KOPT-K1 (cell line): Measurements from ENCODE around the gene HS2ST1.
A peak's percentile ranks its signal among the peaks of the same experiment; 100 is the strongest.

Experiments
- H3K27ac ChIP-seq: fragments of 200-600 bp; sonication (generic); 2 replicates; pipeline ENCODE4 v1.5.1; 2016; ENCODE audit warnings: antibody characterized with exemption, mild to moderate bottlenecking, low read depth, low read length; ENCODE audit not compliant: poor library complexity, severe bottlenecking
- H3K36me3 ChIP-seq: fragments of 200-600 bp; sonication (generic); 2 replicates; pipeline ENCODE4 v1.5.1; 2017; ENCODE audit warnings: antibody characterized with exemption, mild to moderate bottlenecking, low read length, moderate library complexity; ENCODE audit not compliant: insufficient read depth
- H3K9me3 ChIP-seq: fragments of 200-600 bp; sonication (generic); 2 replicates; pipeline ENCODE4 v1.5.1; 2017; ENCODE audit warnings: antibody characterized with exemption, low read length, mild to moderate bottlenecking; ENCODE audit not compliant: insufficient read depth, poor library complexity, severe bottlenecking

The HS2ST1 gene

GRCh38 chr1:86913896-86914600 lies 387 bp upstream of the HS2ST1 start, which contains the start of gene SELENOF:
Gene SELENOF, minus strand, starts transcription at chr1:86914126. Its CDS starts 15 bp downstream, at chr1:86914111.
- peak within 1 kb of the TSS; percentile 90 for H3K27ac ChIP-seq
- peaks cover 22% of the 10 kb centered on the region for H3K36me3 ChIP-seq
- no peaks in the 10 kb centered on the region for H3K9me3 ChIP-seq

- Histone ChIP-seq H3K9me3 (peaks cover 5% of the 10 kb centered on the region), H3K27ac (peak overlapping the region; percentile 89), H3K36me3 (peaks cover 15% of the 10 kb centered on the region)
These were observed 732 bp downstream of the HS2ST1 start for GRCh38 chr1:86914998-86915736.

- H3K36me3 ChIP-seq, result peaks cover 9% of the 10 kb centered on the region
- H3K27ac ChIP-seq, result peak overlapping the region; percentile 89
- peaks cover 9% of the 10 kb centered on the region for H3K9me3 ChIP-seq
These were observed 1.4 kb downstream of the HS2ST1 start for GRCh38 chr1:86915737-86916235.

- H3K9me3 ChIP-seq, result peaks cover 19% of the 10 kb centered on the region
- 0 out of 2 replicates have a peak, but pooled peaks cover 3% of the 10 kb centered on the region for H3K36me3 ChIP-seq
- no peak overlapping the region for H3K27ac ChIP-seq
These were observed 2.3 kb downstream of the HS2ST1 start for GRCh38 chr1:86916752-86917151.

- Histone ChIP-seq H3K9me3 (peaks cover 66% of the 10 kb centered on the region), H3K36me3 (0 out of 2 replicates have a peak, but pooled peaks cover 3% of the 10 kb centered on the region), H3K27ac (no peak overlapping the region)
These were observed 8.0 kb downstream of the HS2ST1 start for GRCh38 chr1:86922445-86922844.

GRCh38 chr1:86924324-86924960 lies 10.0 kb downstream of the HS2ST1 start:
- Histone ChIP-seq H3K36me3 (0 out of 2 replicates have a peak, but pooled peaks cover 1% of the 10 kb centered on the region), H3K27ac (no peak overlapping the region), H3K9me3 (peaks cover 66% of the 10 kb centered on the region)

- H3K36me3 ChIP-seq, result no peaks in the 10 kb centered on the region
- no peak overlapping the region for H3K27ac ChIP-seq
- peaks cover 58% of the 10 kb centered on the region for H3K9me3 ChIP-seq
These were observed 11.3 kb downstream of the HS2ST1 start for GRCh38 chr1:86925742-86926141.

- H3K9me3 ChIP-seq, result peaks cover 46% of the 10 kb centered on the region
- H3K36me3 ChIP-seq, result no peaks in the 10 kb centered on the region
- no peak overlapping the region for H3K27ac ChIP-seq
These were observed 12.4 kb downstream of the HS2ST1 start for GRCh38 chr1:86926883-86927282.

GRCh38 chr1:86928819-86929218 lies 14.4 kb downstream of the HS2ST1 start:
- peaks cover 27% of the 10 kb centered on the region for H3K9me3 ChIP-seq

GRCh38 chr1:86933051-86933450 lies 18.6 kb downstream of the HS2ST1 start:
- H3K36me3 ChIP-seq, result no peaks in the 10 kb centered on the region
- H3K9me3 ChIP-seq, result peaks cover under 1% of the 10 kb centered on the region
- H3K27ac ChIP-seq, result no peak overlapping the region

More at GRCh38 chr1:86928819-86929218, 14.4 kb downstream of the HS2ST1 start:
- Histone ChIP-seq H3K36me3 (no peaks in the 10 kb centered on the region), H3K27ac (no peak overlapping the region)

GRCh38 chr1:86933562-86934377 lies 19.3 kb downstream of the HS2ST1 start:
- peak overlapping the region; percentile 39 for H3K27ac ChIP-seq
- peaks cover 6% of the 10 kb centered on the region for H3K9me3 ChIP-seq
- H3K36me3 ChIP-seq, result no peaks in the 10 kb centered on the region

GRCh38 chr1:86938450-86938849 lies 24.0 kb downstream of the HS2ST1 start:
- Histone ChIP-seq H3K27ac (no peak overlapping the region), H3K9me3 (peaks cover 6% of the 10 kb centered on the region), H3K36me3 (no peaks in the 10 kb centered on the region)

GRCh38 chr1:86938855-86939254 lies 24.4 kb downstream of the HS2ST1 start:
- Histone ChIP-seq H3K27ac (no peak overlapping the region), H3K36me3 (no peaks in the 10 kb centered on the region), H3K9me3 (peaks cover 6% of the 10 kb centered on the region)

- Histone ChIP-seq H3K36me3 (no peaks in the 10 kb centered on the region), H3K9me3 (peaks cover 6% of the 10 kb centered on the region), H3K27ac (no peak overlapping the region)
These were observed 25.0 kb downstream of the HS2ST1 start for GRCh38 chr1:86939406-86939805.
